ENCODE measurements around the gene LRFN5.
"Not testable (repeated sequence)": the region's sequence is repeated elsewhere in the genome, so short reads cannot be mapped to it uniquely, and the experiment has no call there.

Gene LRFN5

DNA sequence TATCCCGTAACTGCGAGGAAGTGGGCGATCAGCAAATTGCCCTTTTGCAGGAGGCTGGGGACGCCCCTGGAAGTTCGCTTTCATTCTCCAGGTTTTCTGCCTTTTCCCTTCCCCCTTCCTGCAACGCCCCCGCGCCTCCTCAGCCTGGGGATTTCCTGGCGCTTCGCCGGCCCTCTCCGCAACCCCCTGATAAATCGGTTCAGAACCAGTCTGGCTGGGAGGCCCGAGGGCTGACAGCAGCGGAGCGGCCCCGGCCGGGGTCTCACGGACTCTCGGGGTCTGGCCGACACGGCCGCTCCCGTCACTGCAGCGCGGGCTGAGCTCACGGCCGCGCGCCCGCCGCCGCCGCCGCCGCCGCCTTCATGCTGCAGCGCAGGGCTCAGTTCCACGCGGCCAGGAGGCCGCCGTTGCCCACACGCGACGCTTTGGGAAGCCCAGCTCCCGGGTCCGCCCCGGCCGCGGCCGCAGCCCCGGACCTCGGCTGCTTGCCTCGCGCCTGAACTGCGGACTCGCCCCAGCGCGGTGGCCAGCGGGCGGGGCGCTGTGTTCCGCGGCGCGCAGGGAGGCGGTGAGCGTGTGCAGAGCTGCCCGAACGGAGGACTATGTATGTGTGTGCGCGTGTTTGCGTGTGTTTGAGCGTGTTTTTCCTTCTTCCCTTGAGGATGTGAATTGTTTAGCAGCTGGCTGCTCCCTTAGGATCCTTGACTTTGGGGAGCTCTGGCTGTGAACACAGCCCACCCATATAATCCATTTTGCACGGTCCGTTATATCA, at the start of gene LRFN5:
Gene LRFN5, plus strand, starts transcription at position 345 of the 772 bp plus-strand sequence.
- H3K79me2 ChIP-seq (ENCODE audit: insufficient read depth, low read length), result no peaks in the 10 kb centered on the region
- DNase-seq (no peak), ATAC-seq (ENCODE audit: insufficient read depth, low read depth) (no peak)
- H4K20me1 ChIP-seq (ENCODE audit: insufficient read depth, low read length), result no peaks in the 10 kb centered on the region
- H2AFZ ChIP-seq (ENCODE audit: low read depth, low read length), result no peak within 1 kb of the TSS; the same call in 1 of the 2 replicates
- no peaks in the 10 kb centered on the region for H3K27me3 ChIP-seq (ENCODE audit: insufficient read depth, low read length, poor library complexity)
- peaks cover 8% of the 10 kb centered on the region for H3K9me3 ChIP-seq (ENCODE audit: insufficient read depth, low read length, severe bottlenecking)
- no peak within 1 kb of the TSS for H3K4me2 ChIP-seq (ENCODE audit: insufficient read depth, low read length)
- no peak for TF ChIP-seq EZH2 (IDR thresholded peaks at IDR 0.05; ENCODE audit: borderline replicate concordance, low read depth, low read length, severe bottlenecking)
- TF ChIP-seq, protein P1, sequence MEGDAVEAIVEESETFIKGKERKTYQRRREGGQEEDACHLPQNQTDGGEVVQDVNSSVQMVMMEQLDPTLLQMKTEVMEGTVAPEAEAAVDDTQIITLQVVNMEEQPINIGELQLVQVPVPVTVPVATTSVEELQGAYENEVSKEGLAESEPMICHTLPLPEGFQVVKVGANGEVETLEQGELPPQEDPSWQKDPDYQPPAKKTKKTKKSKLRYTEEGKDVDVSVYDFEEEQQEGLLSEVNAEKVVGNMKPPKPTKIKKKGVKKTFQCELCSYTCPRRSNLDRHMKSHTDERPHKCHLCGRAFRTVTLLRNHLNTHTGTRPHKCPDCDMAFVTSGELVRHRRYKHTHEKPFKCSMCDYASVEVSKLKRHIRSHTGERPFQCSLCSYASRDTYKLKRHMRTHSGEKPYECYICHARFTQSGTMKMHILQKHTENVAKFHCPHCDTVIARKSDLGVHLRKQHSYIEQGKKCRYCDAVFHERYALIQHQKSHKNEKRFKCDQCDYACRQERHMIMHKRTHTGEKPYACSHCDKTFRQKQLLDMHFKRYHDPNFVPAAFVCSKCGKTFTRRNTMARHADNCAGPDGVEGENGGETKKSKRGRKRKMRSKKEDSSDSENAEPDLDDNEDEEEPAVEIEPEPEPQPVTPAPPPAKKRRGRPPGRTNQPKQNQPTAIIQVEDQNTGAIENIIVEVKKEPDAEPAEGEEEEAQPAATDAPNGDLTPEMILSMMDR (IDR thresholded peaks at IDR 0.05; ENCODE audit: borderline replicate concordance, extremely low read depth, low read length, poor library complexity, severe bottlenecking), result no peak
- H3K4me3 ChIP-seq (ENCODE audit: low read depth in 1 of 2, low read length in 2 of 2), result no peak within 1 kb of the TSS
- no peaks in the 10 kb centered on the region for H3K4me1 ChIP-seq (ENCODE audit: insufficient read depth, low read length)
- no peak within 1 kb of the TSS for H3K27ac ChIP-seq (ENCODE audit: low read length)
- H3K9ac ChIP-seq (ENCODE audit: low read depth, low read length), result no peak within 1 kb of the TSS
- H3K36me3 ChIP-seq (ENCODE audit: insufficient read depth, low read length), result no peaks in the 10 kb centered on the region

DNA sequence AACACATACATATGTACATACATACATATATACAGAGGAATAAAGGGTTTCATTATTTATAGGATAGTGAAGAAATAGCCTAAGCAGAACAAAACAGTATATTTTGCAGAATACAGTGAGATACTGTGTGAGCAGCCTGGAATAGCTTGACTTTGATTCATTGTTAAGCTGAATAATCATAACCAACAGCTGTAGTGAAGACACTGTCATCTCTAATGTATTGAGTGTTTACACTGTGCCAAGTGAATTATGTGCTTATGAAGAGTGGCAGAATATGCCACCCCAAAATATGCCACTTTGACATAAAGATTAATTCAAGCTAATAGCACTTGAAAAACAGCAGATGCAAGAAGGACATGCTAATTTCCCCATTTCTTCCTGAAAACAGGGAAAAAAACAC, 48.2 kb upstream of the LRFN5 start:
- no peaks in the 10 kb centered on the region for H3K9me3 ChIP-seq (ENCODE audit: insufficient read depth, low read length, severe bottlenecking)
- H3K9ac ChIP-seq (ENCODE audit: low read depth, low read length), result no peak overlapping the region
- H2AFZ ChIP-seq (ENCODE audit: low read depth, low read length), result no peak overlapping the region
- H3K4me3 ChIP-seq (ENCODE audit: low read depth in 1 of 2, low read length in 2 of 2), result no peak overlapping the region
- no peaks in the 10 kb centered on the region for H3K4me1 ChIP-seq (ENCODE audit: insufficient read depth, low read length)
- no peak overlapping the region for H3K27ac ChIP-seq (ENCODE audit: low read length)
- no peak for TF ChIP-seq EZH2 (IDR thresholded peaks at IDR 0.05; ENCODE audit: borderline replicate concordance, low read depth, low read length, severe bottlenecking)
- H3K4me2 ChIP-seq (ENCODE audit: insufficient read depth, low read length), result no peak overlapping the region
- H4K20me1 ChIP-seq (ENCODE audit: insufficient read depth, low read length), result no peaks in the 10 kb centered on the region
- DNase-seq (no peak), ATAC-seq (ENCODE audit: insufficient read depth, low read depth) (no peak)
- H3K27me3 ChIP-seq (ENCODE audit: insufficient read depth, low read length, poor library complexity), result no peaks in the 10 kb centered on the region
- H3K79me2 ChIP-seq (ENCODE audit: insufficient read depth, low read length), result no peaks in the 10 kb centered on the region
- no peaks in the 10 kb centered on the region for H3K36me3 ChIP-seq (ENCODE audit: insufficient read depth, low read length)

DNA sequence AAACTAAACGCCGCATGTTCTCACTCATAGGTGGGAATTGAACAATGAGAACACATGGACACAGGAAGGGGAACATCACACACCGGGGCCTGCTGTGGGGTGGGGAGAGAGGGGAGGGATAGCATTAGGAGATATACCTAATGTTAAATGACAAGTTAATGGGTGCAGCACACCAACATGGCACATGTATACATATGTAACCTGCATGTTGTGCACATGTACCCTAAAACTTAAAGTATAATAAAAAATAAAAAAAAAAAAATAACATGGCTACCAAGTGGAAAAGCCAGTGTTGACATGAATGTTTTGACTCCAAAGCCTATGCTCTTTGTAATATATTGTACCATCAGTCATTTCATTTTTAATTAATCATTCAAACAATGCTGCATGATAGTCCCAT, 39.8 kb upstream of the LRFN5 start:
- H3K4me2 ChIP-seq (ENCODE audit: insufficient read depth, low read length); H2AFZ ChIP-seq (ENCODE audit: low read depth, low read length); ATAC-seq (ENCODE audit: insufficient read depth, low read depth); H3K4me3 ChIP-seq (ENCODE audit: low read depth in 1 of 2, low read length in 2 of 2); H3K4me1 ChIP-seq (ENCODE audit: insufficient read depth, low read length); H3K36me3 ChIP-seq (ENCODE audit: insufficient read depth, low read length); DNase-seq; H3K9me3 ChIP-seq (ENCODE audit: insufficient read depth, low read length, severe bottlenecking); H3K9ac ChIP-seq (ENCODE audit: low read depth, low read length); H3K27me3 ChIP-seq (ENCODE audit: insufficient read depth, low read length, poor library complexity); H3K79me2 ChIP-seq (ENCODE audit: insufficient read depth, low read length); H3K27ac ChIP-seq (ENCODE audit: low read length); H4K20me1 ChIP-seq (ENCODE audit: insufficient read depth, low read length): not testable (repeated sequence)

DNA sequence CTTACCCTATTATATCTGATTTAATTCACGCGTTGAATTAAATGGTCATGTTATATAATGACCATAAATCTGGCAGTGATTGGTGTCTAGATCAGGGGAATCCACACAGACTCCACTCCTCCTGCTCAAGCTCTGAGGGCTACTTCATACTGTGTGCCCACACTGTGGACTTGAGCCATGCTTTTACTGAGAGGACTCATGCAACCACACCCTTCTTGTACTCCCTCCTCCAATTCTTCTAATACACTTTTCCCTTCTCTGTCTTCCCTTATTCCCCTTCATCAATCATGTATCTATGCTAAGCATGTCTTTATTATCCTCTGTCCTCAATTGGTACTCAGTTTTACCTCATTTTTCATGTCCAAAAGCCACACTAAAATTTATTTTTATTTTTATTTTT, 37.7 kb upstream of the LRFN5 start:
- Histone ChIP-seq H3K9ac (ENCODE audit: low read depth, low read length) (no peak overlapping the region), H3K4me1 (ENCODE audit: insufficient read depth, low read length) (no peaks in the 10 kb centered on the region), H3K4me3 (ENCODE audit: low read depth in 1 of 2, low read length in 2 of 2) (no peak overlapping the region), H3K27ac (ENCODE audit: low read length) (no peak overlapping the region), H3K36me3 (ENCODE audit: insufficient read depth, low read length) (no peaks in the 10 kb centered on the region), H3K27me3 (ENCODE audit: insufficient read depth, low read length, poor library complexity) (no peaks in the 10 kb centered on the region), H2AFZ (ENCODE audit: low read depth, low read length) (no peak overlapping the region), H3K79me2 (ENCODE audit: insufficient read depth, low read length) (no peaks in the 10 kb centered on the region), H4K20me1 (ENCODE audit: insufficient read depth, low read length) (no peaks in the 10 kb centered on the region), H3K4me2 (ENCODE audit: insufficient read depth, low read length) (no peak overlapping the region), H3K9me3 (ENCODE audit: insufficient read depth, low read length, severe bottlenecking) (no peaks in the 10 kb centered on the region)
- TF ChIP-seq, protein P1 (IDR thresholded peaks at IDR 0.05; ENCODE audit: borderline replicate concordance, extremely low read depth, low read length, poor library complexity, severe bottlenecking), result no peak
- no peak for TF ChIP-seq EZH2 (IDR thresholded peaks at IDR 0.05; ENCODE audit: borderline replicate concordance, low read depth, low read length, severe bottlenecking)
- ATAC-seq (ENCODE audit: insufficient read depth, low read depth), result no peak
- DNase-seq, result no peak

All from DND-41 (cell line).